Adrenal gland (tissue), 12 donors: ENCODE measurements around the gene SLC30A2. TPM values are rescaled to one million over a fixed set of nuclear protein-coding genes. Genes with fewer than 3 reads are reported as not detected.

Experiments used
- DNase-seq, 7 donors: peaks; one replicate each; pipeline ENCODE4 v3.0.0-alpha.2; 2019 to 2020
- H3K27ac ChIP-seq, 5 donors: fragments of 200-600 bp; sonication (generic) in 4 of 5; 1 replicate in 3 of 5; 2 replicates in 2 of 5; pipeline versions ENCODE4 v1.5.1 to v1.8.0; 2016 to 2020; ENCODE audit warnings: mild to moderate bottlenecking in 1 of 5
- H3K27me3 ChIP-seq: fragments of 200-600 bp; 2 replicates; pipeline ENCODE4 v1.8.0; 2021
- H3K36me3 ChIP-seq, 2 donors: fragments of 200-600 bp; replicated peaks in 1 of 2; 1 replicate in 1 of 2; 2 replicates in 1 of 2; pipeline versions ENCODE4 v1.5.1 to v1.8.0; 2018 to 2022
- H3K4me1 ChIP-seq, 2 donors: fragments of 200-600 bp; replicated peaks in 1 of 2; 1 replicate in 1 of 2; 2 replicates in 1 of 2; pipeline versions ENCODE4 v1.5.1 to v1.8.0; 2018 to 2021
- H3K4me3 ChIP-seq, 4 donors: fragments of 200-600 bp; sonication (generic) in 3 of 4; one replicate each; pipeline ENCODE4 v1.5.1; 2016 to 2018
- H3K9me3 ChIP-seq, 3 donors: fragments of 200-600 bp; sonication (generic) in 1 of 3; replicated peaks in 1 of 3; 1 replicate in 2 of 3; 2 replicates in 1 of 3; pipeline versions ENCODE4 v1.5.1 to v1.8.0; 2016 to 2021
- POLR2A ChIP-seq, 2 donors: fragments of 450-650 bp; IDR thresholded peaks; one replicate each; pipeline ENCODE4 v1.6.1; 2017; ENCODE audit warnings: antibody characterized with exemption in 2 of 2, mild to moderate bottlenecking in 2 of 2, moderate library complexity in 1 of 2
- WGBS, 4 donors: extraction: QIAGEN DNeasy Blood & Tissue Kit in 2 of 4; methylation state at CpG; one replicate each; pipeline versions ENCODE4 v1.1.5 to v1.1.7; 2013 to 2017; 5-methylcytosine and 5-hydroxymethylcytosine counted together
- intact Hi-C, 2 donors: fragments of 100-400 bp; cut with DNase I; formaldehyde crosslinking; loops; one replicate each; pipeline versions ENCODE4 v1.14.1 to v1.15.0; 2022 to 2023
- polyA plus RNA-seq, 3 donors: library from polyadenylated mRNA; stranded (reverse); fragments of 200-250 nt in 2 of 3; fragments of 350-450 nt in 1 of 3; fragmentation: Illumina TruSeq in 1 of 3; extraction: RNeasy Lipid Tissue Mini Kit (QIAGEN cat#74804) in 1 of 3; gene quantifications; one replicate each; pipeline ENCODE4 v1.2.3, GENCODE V29; 2013 to 2014
- total RNA-seq, 9 donors: library from RNA; depleted of rRNA in 4 of 9; stranded (reverse); fragments of >200 nt in 4 of 9; fragments of 120-200 nt in 1 of 9; fragmentation: NEBNext Ultra II Directional in 1 of 9; extraction: Animal tissue kit (Norgen Biotek cat#: 25700) in 1 of 9; gene quantifications; one replicate each; pipeline versions ENCODE4 v1.1.0 to v1.2.4, GENCODE V29; 2013 to 2023
- TF ChIP-seq, protein P1 (sequence below), 6 experiments: fragments of 450-650 bp in 4 of 6; fragments of 200-600 bp in 2 of 6; sonication (generic) in 1 of 6; IDR thresholded peaks; 1 replicate in 5 of 6; 2 replicates in 1 of 6; pipeline versions ENCODE4 v1.5.1 to v1.8.0; 2016 to 2021; ENCODE audit warnings: antibody characterized with exemption in 6 of 6, mild to moderate bottlenecking in 2 of 6, moderate library complexity in 1 of 6
- donor health status: healthy with polysubstance abuse.
- donor health status: Bipolar disorder and iron deficiency.
- donor health status: DM: yes; HTN: yes; CAD: no.
- donor health status: DM: no; HTN: no; CAD: no.
- donor health status: DM: no; HTN: no; CAD: no.
- donor health status: DM: yes; HTN: yes; CAD: no.

Gene SLC30A2
- total and polyA plus RNA-seq, 12 donors, result 0.06 to 4.8 (median 0.47) TPM

GRCh38 chr1:26029864-26030481 lies 15.9 kb downstream of the SLC30A2 start:
- Histone ChIP-seq H3K9me3 (no peaks in the 10 kb centered on the region), H3K4me3 (no peak overlapping the region), H3K27me3 (no peaks in the 10 kb centered on the region), H3K4me1 (peaks cover 3 to 5% of the 10 kb centered on the region in 2 donors), H3K27ac (no peak overlapping the region), H3K36me3 (no peaks in the 10 kb centered on the region)
- TF ChIP-seq POLR2A (IDR thresholded peaks at IDR 0.05), result no peak
- 84 to 90% (median 86%) methylated on average over 7 of the region's 7 CpGs for WGBS, 4 donors
- intact Hi-C loops, result loop anchor here in 1 of 2 donors (10.0 kb wide), 1 partner anchor 135 kb away; the partner anchor contains the start of genes C1orf232 and ZNF593
- no peak for DNase-seq

GRCh38 chr1:26029054-26029863 lies 16.7 kb downstream of the SLC30A2 start:
- intact Hi-C loops, result no loop called here
- no peak for DNase-seq
- WGBS, 4 donors, result 73 to 89% (median 76%) methylated on average over 6 to 15 of the region's 15 CpGs
- Histone ChIP-seq H3K36me3 (no peaks in the 10 kb centered on the region), H3K9me3 (no peaks in the 10 kb centered on the region), H3K4me1 (peaks cover 0 to 3% of the 10 kb centered on the region in 2 donors), H3K27me3 (no peaks in the 10 kb centered on the region), H3K27ac (no peak overlapping the region), H3K4me3 (no peak overlapping the region)
- TF ChIP-seq, protein P1, sequence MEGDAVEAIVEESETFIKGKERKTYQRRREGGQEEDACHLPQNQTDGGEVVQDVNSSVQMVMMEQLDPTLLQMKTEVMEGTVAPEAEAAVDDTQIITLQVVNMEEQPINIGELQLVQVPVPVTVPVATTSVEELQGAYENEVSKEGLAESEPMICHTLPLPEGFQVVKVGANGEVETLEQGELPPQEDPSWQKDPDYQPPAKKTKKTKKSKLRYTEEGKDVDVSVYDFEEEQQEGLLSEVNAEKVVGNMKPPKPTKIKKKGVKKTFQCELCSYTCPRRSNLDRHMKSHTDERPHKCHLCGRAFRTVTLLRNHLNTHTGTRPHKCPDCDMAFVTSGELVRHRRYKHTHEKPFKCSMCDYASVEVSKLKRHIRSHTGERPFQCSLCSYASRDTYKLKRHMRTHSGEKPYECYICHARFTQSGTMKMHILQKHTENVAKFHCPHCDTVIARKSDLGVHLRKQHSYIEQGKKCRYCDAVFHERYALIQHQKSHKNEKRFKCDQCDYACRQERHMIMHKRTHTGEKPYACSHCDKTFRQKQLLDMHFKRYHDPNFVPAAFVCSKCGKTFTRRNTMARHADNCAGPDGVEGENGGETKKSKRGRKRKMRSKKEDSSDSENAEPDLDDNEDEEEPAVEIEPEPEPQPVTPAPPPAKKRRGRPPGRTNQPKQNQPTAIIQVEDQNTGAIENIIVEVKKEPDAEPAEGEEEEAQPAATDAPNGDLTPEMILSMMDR (IDR thresholded peaks at IDR 0.05), result no peak
- TF ChIP-seq POLR2A (IDR thresholded peaks at IDR 0.05), result no peak

DNA sequence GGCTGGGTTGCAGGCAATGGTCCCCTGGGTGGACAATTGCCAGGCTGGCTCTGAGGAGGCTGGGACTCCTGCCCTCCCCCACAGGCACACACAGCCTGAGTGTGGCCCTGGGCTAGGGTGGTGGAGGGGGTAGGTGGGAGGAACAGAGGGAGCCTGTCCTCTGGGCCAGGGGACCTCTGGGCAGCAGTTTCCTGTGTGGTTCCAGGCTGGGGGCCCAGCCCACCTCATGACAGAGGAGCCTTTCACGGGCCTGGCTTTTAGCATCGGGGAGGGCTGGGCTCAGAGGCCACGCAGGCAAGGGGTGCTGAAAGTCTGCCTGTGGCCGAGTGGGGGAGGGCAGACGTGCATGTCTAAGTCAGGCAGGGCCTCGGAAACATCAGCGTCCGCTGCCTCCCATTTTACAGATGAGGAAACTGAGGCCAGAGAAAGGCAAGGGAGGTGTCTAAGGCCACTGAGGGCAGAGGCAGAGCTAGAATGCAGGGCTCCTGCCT lies 17.4 kb downstream of the SLC30A2 start:
- H3K27me3 ChIP-seq, result no peaks in the 10 kb centered on the region
- peaks cover 0 to 3% of the 10 kb centered on the region in 2 donors for H3K4me1 ChIP-seq
- H3K9me3 ChIP-seq, result no peaks in the 10 kb centered on the region
- no peaks in the 10 kb centered on the region for H3K36me3 ChIP-seq
- intact Hi-C loops, result no loop called here
- no peak for DNase-seq
- TF ChIP-seq POLR2A (IDR thresholded peaks at IDR 0.05), result no peak
- TF ChIP-seq, protein P1 (IDR thresholded peaks at IDR 0.05), result no peak
- no peak overlapping the region for H3K4me3 ChIP-seq
- no peak overlapping the region for H3K27ac ChIP-seq
- 74 to 95% (median 76%) methylated on average over 4 to 8 of the region's 8 CpGs for WGBS, 4 donors

- intact Hi-C loops, result no loop called here
- 30 to 44% (median 39%) methylated on average over 2 to 3 of the region's 3 CpGs for WGBS, 4 donors
Observed at GRCh38 chr1:26027716-26028489, 18.0 kb downstream of the SLC30A2 start.

More at GRCh38 chr1:26027716-26028489, 18.0 kb downstream of the SLC30A2 start:
- H3K27ac ChIP-seq, result no peak overlapping the region
- H3K27me3 ChIP-seq, result no peaks in the 10 kb centered on the region
- no peak for DNase-seq
- TF ChIP-seq, protein P1 (IDR thresholded peaks at IDR 0.05), result no peak
- TF ChIP-seq POLR2A (IDR thresholded peaks at IDR 0.05), result no peak
- no peaks in the 10 kb centered on the region for H3K36me3 ChIP-seq
- peaks cover 0 to 3% of the 10 kb centered on the region in 2 donors for H3K4me1 ChIP-seq
- no peak overlapping the region for H3K4me3 ChIP-seq
- no peaks in the 10 kb centered on the region for H3K9me3 ChIP-seq
